Measurements from ENCODE around the gene UMAD1. TPM values are rescaled to one million over a fixed set of nuclear protein-coding genes. Genes with fewer than 3 reads are reported as not detected.

UMAD1 gene
- total and polyA plus RNA-seq, 2 experiments from 2014 or later, result 8.4 to 12.4 TPM

GRCh38 chr7:7607010-7607409 lies 33.5 kb upstream of the UMAD1 start:
- TF ChIP-seq ZNF331 (CRISPR knock-in tag; IDR thresholded peaks at IDR 0.05; ENCODE audit: low read depth) (no peak), EZH2phosphoT487 (IDR thresholded peaks at IDR 0.05; ENCODE audit: unreplicated experiment) (no peak), STAT1 (IDR thresholded peaks at IDR 0.05; ENCODE audit: unreplicated experiment) (no peak), NANOG (IDR thresholded peaks at IDR 0.05; ENCODE audit: borderline replicate concordance) (no peak), EZH2 (IDR thresholded peaks at IDR 0.05; ENCODE audit: low read depth, unreplicated experiment) (no peak)
- Histone ChIP-seq H3K9me2 (ENCODE audit: insufficient read depth) (no peaks in the 10 kb centered on the region), H3K4me3 (no peak overlapping the region), H3K79me2 (replicated peaks; ENCODE audit: insufficient read depth) (no peaks in the 10 kb centered on the region), H3K4me1 (ENCODE audit: insufficient read depth) (no peaks in the 10 kb centered on the region), H2AFZ (no peak overlapping the region), H3F3A (replicated peaks; ENCODE audit: low read depth) (no peaks in the 10 kb centered on the region), H3K27me3 (ENCODE audit: insufficient read depth) (no peaks in the 10 kb centered on the region), H3K4me2 (no peak overlapping the region), H4K20me1 (replicated peaks; ENCODE audit: insufficient read depth) (no peaks in the 10 kb centered on the region), H3K27ac (ENCODE audit: low read depth) (no peak overlapping the region), H3K36me3 (ENCODE audit: insufficient read depth) (no peaks in the 10 kb centered on the region)
- ATAC-seq (no peak), DNase-seq (ENCODE audit: low spot score) (no peak)
- peaks cover 3% of the 10 kb centered on the region; the same call in 1 of the 3 replicates for H3K9me3 Mint-ChIP-seq
- H3K36me3 Mint-ChIP-seq (ENCODE audit: low read depth), result peaks cover 13% of the 10 kb centered on the region; the same call in 2 of the 3 replicates
- H3K27ac Mint-ChIP-seq, result no peak overlapping the region
- no peak overlapping the region for H3K4me3 Mint-ChIP-seq
- H3K27me3 Mint-ChIP-seq (ENCODE audit: insufficient read depth, low read depth, poor library complexity), result no peaks in the 10 kb centered on the region
- H3K4me1 Mint-ChIP-seq, result no peaks in the 10 kb centered on the region

GRCh38 chr7:7609330-7609729 lies 31.2 kb upstream of the UMAD1 start:
- H3K4me3 Mint-ChIP-seq, result no peak overlapping the region
- Histone ChIP-seq H4K20me1 (replicated peaks; ENCODE audit: insufficient read depth) (no peaks in the 10 kb centered on the region), H3K4me1 (ENCODE audit: insufficient read depth) (no peaks in the 10 kb centered on the region), H3K9me2 (ENCODE audit: insufficient read depth) (no peaks in the 10 kb centered on the region), H3K36me3 (ENCODE audit: insufficient read depth) (no peaks in the 10 kb centered on the region), H2AFZ (no peak overlapping the region), H3K27ac (ENCODE audit: low read depth) (no peak overlapping the region), H3K79me2 (replicated peaks; ENCODE audit: insufficient read depth) (no peaks in the 10 kb centered on the region), H3F3A (replicated peaks; ENCODE audit: low read depth) (no peaks in the 10 kb centered on the region), H3K27me3 (ENCODE audit: insufficient read depth) (no peaks in the 10 kb centered on the region), H3K4me2 (no peak overlapping the region), H3K4me3 (no peak overlapping the region)
- H3K9me3 Mint-ChIP-seq, result no peaks in the 10 kb centered on the region
- ATAC-seq (no peak), DNase-seq (ENCODE audit: low spot score) (no peak)
- no peaks in the 10 kb centered on the region for H3K27me3 Mint-ChIP-seq (ENCODE audit: insufficient read depth, low read depth, poor library complexity)
- peak overlapping the region; percentile 84 for H3K27ac Mint-ChIP-seq
- TF ChIP-seq CTCF (conservative IDR thresholded peaks at IDR 0.05; ENCODE audit: low read depth in 2 of 2), result no peak
- TF ChIP-seq STAT1 (IDR thresholded peaks at IDR 0.05; ENCODE audit: unreplicated experiment), result no peak
- TF ChIP-seq ZNF114 (CRISPR knock-in tag; IDR thresholded peaks at IDR 0.05), result no peak
- TF ChIP-seq POLR2AphosphoS5 (IDR thresholded peaks at IDR 0.05; ENCODE audit: low read depth), result no peak
- TF ChIP-seq ETS1 (IDR thresholded peaks at IDR 0.05), result no peak
- TF ChIP-seq CREB1 (CRISPR knock-in tag; IDR thresholded peaks at IDR 0.05; ENCODE audit: low read depth), result no peak
- TF ChIP-seq EZH2phosphoT487 (IDR thresholded peaks at IDR 0.05; ENCODE audit: unreplicated experiment), result no peak
- no peak for TF ChIP-seq NANOG (IDR thresholded peaks at IDR 0.05; ENCODE audit: borderline replicate concordance)
- no peak for TF ChIP-seq ZNF331 (CRISPR knock-in tag; IDR thresholded peaks at IDR 0.05; ENCODE audit: low read depth)
- H3K36me3 Mint-ChIP-seq (ENCODE audit: low read depth), result peaks cover 11% of the 10 kb centered on the region; the same call in 2 of the 3 replicates
- H3K4me1 Mint-ChIP-seq, result no peaks in the 10 kb centered on the region
